Stomach (tissue), 9 donors: ENCODE measurements around the gene DYNC1I1. TPM values are rescaled to one million over a fixed set of nuclear protein-coding genes. Genes with fewer than 3 reads are reported as not detected.

Experiments used
- DNase-seq, 2 donors: peaks; one replicate each; pipeline versions ENCODE4 v3.0.0 to v3.0.0-alpha.2; 2013 to 2019
- H3K27ac ChIP-seq, 5 donors: fragments of 200-600 bp in 4 of 5; sonication (generic) in 4 of 5; one replicate each; pipeline ENCODE4 v1.5.1; 2013 to 2019; ENCODE audit warnings: mild to moderate bottlenecking in 1 of 5, moderate library complexity in 1 of 5
- H3K27me3 ChIP-seq, 3 donors: fragments of 200-600 bp; sonication (generic); one replicate each; pipeline ENCODE4 v1.5.1; 2017 to 2019; ENCODE audit warnings: mixed run types in 1 of 3
- H3K36me3 ChIP-seq, 4 donors: fragments of 200-600 bp; sonication (generic); 1 replicate in 3 of 4; 2 replicates in 1 of 4; pipeline ENCODE4 v1.5.1; 2016 to 2019
- H3K4me1 ChIP-seq, 4 donors: fragments of 200-600 bp; sonication (generic); one replicate each; pipeline ENCODE4 v1.5.1; 2016 to 2019
- H3K4me3 ChIP-seq, 4 donors: fragments of 200-600 bp; sonication (generic) in 3 of 4; one replicate each; pipeline ENCODE4 v1.5.1; 2016 to 2019; ENCODE audit warnings: mild to moderate bottlenecking in 1 of 4
- H3K9me3 ChIP-seq, 4 donors: fragments of 200-600 bp; sonication (generic); one replicate each; pipeline ENCODE4 v1.5.1; 2016 to 2019
- CTCF ChIP-seq, 7 experiments: fragments of 450-650 bp in 4 of 7; fragments of 200-600 bp in 3 of 7; sonication (generic) in 3 of 7; IDR thresholded peaks; one replicate each; pipeline ENCODE4 v1.5.1; 2016 to 2019; ENCODE audit warnings: antibody characterized with exemption in 7 of 7, control low read depth in 2 of 7, mild to moderate bottlenecking in 1 of 7
- EP300 ChIP-seq: sonication (generic); formaldehyde crosslinking; IDR thresholded peaks from one replicate; pipeline ENCODE4 v1.6.1; 2017; ENCODE audit warnings: antibody characterized with exemption
- POLR2A ChIP-seq, 4 donors: fragments of 450-650 bp; IDR thresholded peaks; one replicate each; pipeline ENCODE4 v1.6.1; 2016; ENCODE audit warnings: antibody characterized with exemption in 4 of 4, control low read depth in 2 of 4, mild to moderate bottlenecking in 1 of 4, moderate library complexity in 1 of 4
- POLR2AphosphoS5 ChIP-seq, 3 donors: sonication (generic); formaldehyde crosslinking; IDR thresholded peaks; one replicate each; pipeline ENCODE4 v1.6.1; 2016; ENCODE audit warnings: antibody characterized with exemption in 3 of 3
- WGBS, 5 donors: extraction: QIAGEN DNeasy Blood & Tissue Kit in 3 of 5; methylation state at CpG; one replicate each; pipeline versions ENCODE4 v1.1.5 to v1.1.7; 2013 to 2018; 5-methylcytosine and 5-hydroxymethylcytosine counted together
- intact Hi-C: fragments of 100-400 bp; cut with DNase I; formaldehyde crosslinking; loops from one replicate; pipeline ENCODE4 v1.15.1; 2023; ENCODE audit warnings: low total_unique reads
- polyA plus RNA-seq, 3 donors: library from polyadenylated mRNA; stranded (reverse); fragments of 200-250 nt; gene quantifications; one replicate each; pipeline ENCODE4 v1.2.3, GENCODE V29; 2013
- total RNA-seq, 5 donors: library from RNA; depleted of rRNA; stranded (reverse); fragments of >200 nt; gene quantifications; one replicate each; pipeline versions ENCODE4 v1.1.0 to v1.2.3, GENCODE V29; 2014 to 2016
- donor health status: healthy with polysubstance abuse.
- donor health status: Bipolar disorder and iron deficiency.
- donor health status: healthy.

Gene DYNC1I1
- total and polyA plus RNA-seq, 8 donors = 0.93 to 69.4 (median 5.3) TPM

DNA sequence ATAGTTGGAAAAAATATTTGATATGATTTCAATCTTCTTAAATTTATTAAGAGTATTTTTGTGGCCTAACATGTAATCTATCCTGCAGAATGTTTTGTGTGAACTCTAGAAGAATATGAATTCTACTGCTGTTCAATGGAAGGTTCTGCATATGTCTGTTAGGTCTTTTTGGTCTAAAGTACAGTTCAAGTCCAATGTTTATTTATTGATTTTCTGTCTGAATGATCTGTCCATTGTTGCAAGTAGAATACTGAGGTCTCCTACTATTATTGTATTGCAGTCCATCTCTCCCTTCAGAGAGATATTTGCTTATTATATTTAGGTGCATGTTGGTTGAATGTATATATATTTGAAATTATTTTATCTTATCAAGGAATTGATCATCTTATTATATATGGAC is 18.9 kb upstream of the DYNC1I1 start:
- H3K4me1 ChIP-seq = no peaks in the 10 kb centered on the region
- no peaks in the 10 kb centered on the region for H3K9me3 ChIP-seq
- intact Hi-C loops = no loop called here
- no peak for TF ChIP-seq POLR2A (IDR thresholded peaks at IDR 0.05)
- TF ChIP-seq POLR2AphosphoS5 (IDR thresholded peaks at IDR 0.05) = no peak
- no peak for TF ChIP-seq CTCF (IDR thresholded peaks at IDR 0.05)
- no peak for TF ChIP-seq EP300
- no peaks in the 10 kb centered on the region for H3K36me3 ChIP-seq
- no peak overlapping the region for H3K4me3 ChIP-seq
- H3K27me3 ChIP-seq = no peaks in the 10 kb centered on the region
- no peak for DNase-seq
- H3K27ac ChIP-seq = no peak overlapping the region

DNA sequence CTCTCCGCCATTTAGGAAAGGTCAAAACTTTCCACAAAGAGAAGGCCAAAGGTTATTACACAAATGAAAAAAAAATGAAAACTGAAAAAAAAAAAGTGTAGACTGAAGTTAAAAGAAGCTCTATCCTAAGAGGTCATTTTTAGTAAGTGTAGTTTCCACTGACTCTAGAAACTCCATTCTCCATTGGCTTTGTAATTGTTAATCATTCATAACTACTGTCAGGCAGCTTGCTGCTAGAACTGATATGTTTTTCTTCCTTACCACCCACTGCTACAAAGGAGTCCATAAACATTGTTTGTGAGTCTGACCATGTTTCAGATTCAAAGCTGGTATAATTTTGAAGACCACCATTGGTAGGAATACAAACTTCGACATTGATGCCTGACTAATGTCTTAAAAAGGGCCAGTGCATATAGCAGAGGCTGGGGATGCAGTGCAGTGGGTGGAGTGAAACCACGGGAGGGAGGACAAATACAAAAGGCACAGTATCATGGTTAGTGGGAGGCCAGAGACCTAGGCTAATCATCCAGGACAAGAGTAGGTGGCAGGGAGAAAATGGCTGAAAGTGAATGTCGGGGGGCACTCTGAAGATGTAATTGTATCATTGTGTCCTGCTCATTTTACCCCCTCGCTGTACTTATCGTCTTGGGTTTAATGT is 16.9 kb upstream of the DYNC1I1 start:
- TF ChIP-seq POLR2AphosphoS5 (IDR thresholded peaks at IDR 0.05) (no peak), POLR2A (IDR thresholded peaks at IDR 0.05) (no peak), EP300 (no peak), CTCF (IDR thresholded peaks at IDR 0.05) (no peak)
- WGBS, 5 donors = 75 to 86% (median 84%) methylated on average over 6 of the region's 6 CpGs
- intact Hi-C loops = no loop called here
- no peaks in the 10 kb centered on the region for H3K9me3 ChIP-seq
- H3K4me3 ChIP-seq = no peak overlapping the region
- no peak overlapping the region for H3K27ac ChIP-seq
- H3K27me3 ChIP-seq = no peaks in the 10 kb centered on the region
- H3K4me1 ChIP-seq = no peaks in the 10 kb centered on the region
- H3K36me3 ChIP-seq = no peaks in the 10 kb centered on the region
- DNase-seq = no peak

DNA sequence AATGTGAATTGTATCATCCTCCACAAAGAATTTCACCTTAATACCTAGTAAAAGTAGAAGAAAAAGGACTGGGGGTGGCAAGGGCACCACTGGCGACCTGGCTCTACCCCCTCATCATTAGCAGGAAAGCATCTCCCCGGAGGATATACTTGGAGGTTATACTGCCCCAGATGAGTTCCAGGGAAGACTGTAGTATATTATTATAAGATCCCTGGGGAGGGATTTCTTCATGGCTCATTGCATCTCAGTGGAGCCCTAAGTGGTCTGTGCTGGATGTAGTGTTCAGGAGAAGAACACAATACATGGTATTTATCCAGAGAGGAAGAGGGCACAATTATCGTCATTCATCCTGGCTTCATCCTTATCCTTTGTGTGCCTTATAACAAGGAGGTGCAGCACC is 14.2 kb upstream of the DYNC1I1 start:
- no peak for DNase-seq
- Histone ChIP-seq H3K9me3 (no peaks in the 10 kb centered on the region), H3K4me3 (no peak overlapping the region), H3K27me3 (no peaks in the 10 kb centered on the region), H3K36me3 (no peaks in the 10 kb centered on the region), H3K27ac (no peak overlapping the region), H3K4me1 (no peaks in the 10 kb centered on the region)
- WGBS, 5 donors = 62 to 91% (median 82%) methylated on average over 3 of the region's 3 CpGs
- intact Hi-C loops = no loop called here
- TF ChIP-seq EP300 (no peak), POLR2A (IDR thresholded peaks at IDR 0.05) (no peak), CTCF (IDR thresholded peaks at IDR 0.05) (no peak), POLR2AphosphoS5 (IDR thresholded peaks at IDR 0.05) (no peak)

- intact Hi-C loops = no loop called here
- WGBS, 5 donors = 87 to 94% (median 90%) methylated on average over 2 of the region's 2 CpGs
Measured at GRCh38 chr7:95766086-95766485, 6.3 kb upstream of the DYNC1I1 start.

More at GRCh38 chr7:95766086-95766485, 6.3 kb upstream of the DYNC1I1 start:
- Histone ChIP-seq H3K27ac (no peak overlapping the region), H3K27me3 (no peaks in the 10 kb centered on the region), H3K9me3 (no peaks in the 10 kb centered on the region), H3K36me3 (no peaks in the 10 kb centered on the region), H3K4me3 (no peak overlapping the region), H3K4me1 (no peaks in the 10 kb centered on the region)
- TF ChIP-seq CTCF (IDR thresholded peaks at IDR 0.05) = no peak
- TF ChIP-seq EP300 = no peak
- TF ChIP-seq POLR2A (IDR thresholded peaks at IDR 0.05) = no peak
- TF ChIP-seq POLR2AphosphoS5 (IDR thresholded peaks at IDR 0.05) = no peak
- no peak for DNase-seq
